Embryonic facial prominence (tissue), 1 donor: ENCODE results near the gene SYT1.
"Not testable (repeated sequence)": the region's sequence is repeated elsewhere in the genome, so short reads cannot be mapped to it uniquely, and the experiment has no call there.

Source experiments
- DNase-seq: peaks from one replicate; pipeline ENCODE4 v3.0.0-alpha.2; 2016; ENCODE audit errors: extremely low spot score

SYT1 gene

GRCh38 chr12:79210403-79210802 lies 345.8 kb downstream of the SYT1 start:
- DNase-seq = not testable (repeated sequence)

- DNase-seq = no peak
These were observed 352.7 kb downstream of the SYT1 start for GRCh38 chr12:79217306-79217705.

GRCh38 chr12:79223210-79223609 lies 358.6 kb downstream of the SYT1 start:
- no peak for DNase-seq

GRCh38 chr12:79223761-79224160 lies 359.2 kb downstream of the SYT1 start:
- DNase-seq = no peak

- no peak for DNase-seq
These were observed 362.5 kb downstream of the SYT1 start for GRCh38 chr12:79227091-79227490.

GRCh38 chr12:79227646-79228045 lies 363.1 kb downstream of the SYT1 start:
- DNase-seq = no peak

GRCh38 chr12:79233341-79233781 lies 368.8 kb downstream of the SYT1 start:
- no peak for DNase-seq

GRCh38 chr12:79236920-79237319 lies 372.3 kb downstream of the SYT1 start:
- DNase-seq = no peak

- DNase-seq = no peak
These were observed 373.7 kb downstream of the SYT1 start for GRCh38 chr12:79238246-79238645.

GRCh38 chr12:79247494-79247893 lies 382.9 kb downstream of the SYT1 start:
- DNase-seq = no peak

GRCh38 chr12:79250186-79250585 lies 385.6 kb downstream of the SYT1 start:
- DNase-seq = no peak

GRCh38 chr12:79250960-79251755 lies 386.6 kb downstream of the SYT1 start:
- DNase-seq = no peak

GRCh38 chr12:79252358-79253075 lies 387.9 kb downstream of the SYT1 start:
- DNase-seq = no peak

GRCh38 chr12:79255288-79255687 lies 390.7 kb downstream of the SYT1 start:
- DNase-seq = no peak

GRCh38 chr12:79260923-79261322 lies 396.3 kb downstream of the SYT1 start:
- no peak for DNase-seq

GRCh38 chr12:79262938-79263337 lies 398.4 kb downstream of the SYT1 start:
- DNase-seq = no peak

GRCh38 chr12:79266343-79267144 lies 402.0 kb downstream of the SYT1 start:
- DNase-seq = no peak

- DNase-seq = no peak
These were observed 403.0 kb downstream of the SYT1 start for GRCh38 chr12:79267580-79267979.

- no peak for DNase-seq
These were observed 410.0 kb downstream of the SYT1 start for GRCh38 chr12:79274501-79275064.

- DNase-seq = no peak
These were observed 411.1 kb downstream of the SYT1 start for GRCh38 chr12:79275631-79276030.

GRCh38 chr12:79283364-79283763 lies 418.8 kb downstream of the SYT1 start:
- DNase-seq = no peak

- no peak for DNase-seq
These were observed 424.3 kb downstream of the SYT1 start for GRCh38 chr12:79288911-79289310.
